AG10803 (cell line): Measurements from ENCODE around the gene PPFIBP2.
A peak's percentile ranks its signal among the peaks of the same experiment; 100 is the strongest.

Experiments
- DNase-seq: peaks from one replicate; pipeline ENCODE4 v3.0.0; 2010; ENCODE audit warnings: low read depth
- H3K4me3 ChIP-seq: 2 replicates; pipeline ENCODE4 v1.5.1; 2011; ENCODE audit warnings: mild to moderate bottlenecking, low read length, control low read depth
- CTCF ChIP-seq: conservative IDR thresholded peaks from 2 replicates; pipeline ENCODE4 v1.5.1; 2011; ENCODE audit warnings: mild to moderate bottlenecking, low read length, control low read depth, inconsistent platforms

The PPFIBP2 gene

GRCh38 chr11:7571640-7572000, 57.8 kb downstream of the PPFIBP2 start:
- H3K4me3 ChIP-seq, result no peak overlapping the region
- TF ChIP-seq CTCF, result peak; percentile 100
- peak; percentile 66 for DNase-seq

DNA sequence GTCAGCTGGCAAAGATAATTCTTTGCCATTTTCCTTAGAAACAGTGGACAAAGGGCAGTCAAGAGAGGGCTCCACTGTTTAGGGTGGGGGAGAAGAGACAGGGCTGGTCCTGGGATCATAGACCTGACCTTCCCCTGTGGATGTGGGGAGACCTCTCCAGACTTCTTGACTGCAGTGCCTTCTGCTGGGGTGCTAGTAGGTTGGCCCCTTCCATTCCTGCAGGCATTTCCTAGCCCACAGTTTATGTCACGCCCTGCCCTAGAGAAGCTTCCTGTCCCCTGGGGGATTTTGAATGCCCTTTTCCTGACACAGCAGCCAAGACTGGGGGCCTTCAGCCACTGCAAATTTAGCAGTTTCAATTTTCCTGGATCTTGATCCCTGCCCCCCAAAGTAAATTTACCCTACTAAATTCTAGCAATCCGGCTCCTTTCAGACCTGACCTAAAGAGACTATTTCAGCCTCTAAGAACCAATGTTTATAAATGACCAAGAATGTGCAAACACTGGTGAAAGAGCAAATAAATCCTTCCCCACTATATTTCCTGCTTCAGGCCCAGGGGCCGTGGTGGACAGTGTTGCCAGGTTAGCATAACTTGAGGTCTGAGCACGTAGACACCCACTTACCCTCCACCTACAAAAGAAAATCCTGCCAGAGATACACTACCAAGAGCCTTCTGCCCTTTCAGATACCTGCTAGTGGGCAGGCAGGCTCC, 58.4 kb downstream of the PPFIBP2 start:
- H3K4me3 ChIP-seq, result no peak overlapping the region
- peak; percentile 33 for DNase-seq
- no peak for TF ChIP-seq CTCF

DNA sequence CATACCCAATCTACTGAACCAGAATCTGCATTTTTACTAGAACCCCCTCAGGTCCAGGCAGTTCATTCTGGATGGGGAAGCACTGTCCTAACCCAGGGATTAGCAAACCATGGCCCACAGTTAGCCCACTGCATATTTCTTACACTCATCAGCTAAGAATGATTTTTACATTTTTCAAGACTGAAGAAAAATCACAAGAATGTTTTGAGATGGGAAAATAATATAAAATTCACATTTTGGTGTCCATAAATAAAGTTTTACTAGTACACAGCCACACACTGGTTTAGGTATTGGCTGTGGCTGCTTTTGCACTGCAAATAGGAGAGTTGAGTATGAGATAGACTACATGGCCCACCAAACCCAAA, 59.4 kb downstream of the PPFIBP2 start:
- H3K4me3 ChIP-seq, result no peak overlapping the region
- peak; percentile 74 for DNase-seq
- TF ChIP-seq CTCF, result no peak

DNA sequence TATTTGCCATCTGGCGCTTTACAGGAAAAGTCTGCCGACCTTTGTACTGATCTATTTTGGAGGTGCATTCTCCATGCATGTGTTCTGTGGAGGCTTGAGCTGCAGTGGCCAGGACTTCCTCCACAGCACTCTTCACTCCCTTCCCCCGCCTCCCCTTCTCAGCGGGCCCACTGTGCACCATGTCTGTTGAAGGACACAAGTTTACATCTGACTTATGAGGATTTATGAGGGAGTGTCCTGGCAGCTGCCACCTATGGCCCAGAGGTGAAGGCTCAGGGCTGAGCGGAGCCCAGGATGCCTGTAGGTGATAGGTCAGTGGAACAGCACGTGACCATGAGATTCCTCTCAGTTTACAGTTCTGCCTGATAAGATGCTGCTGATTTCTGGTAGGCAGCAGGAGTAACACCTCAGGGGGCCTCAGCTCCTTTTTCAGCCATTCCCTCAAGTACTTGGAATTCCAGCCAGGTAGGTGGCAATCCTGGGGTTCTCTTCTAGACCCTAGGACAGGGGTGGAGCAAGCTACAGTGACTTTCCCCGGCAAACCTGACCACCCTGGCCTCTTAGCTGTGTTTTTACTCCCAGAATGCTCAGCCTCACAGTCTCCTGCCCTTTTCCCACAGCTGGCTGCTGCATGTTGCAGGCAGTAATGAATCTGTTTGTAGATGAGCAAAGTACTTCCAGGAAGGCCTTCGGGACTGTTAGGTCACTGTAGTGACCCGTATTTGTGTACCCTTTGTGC, 59.9 kb downstream of the PPFIBP2 start:
- no peak overlapping the region for H3K4me3 ChIP-seq
- no peak for TF ChIP-seq CTCF
- no peak for DNase-seq

GRCh38 chr11:7574491-7575130, 60.8 kb downstream of the PPFIBP2 start:
- H3K4me3 ChIP-seq, result no peak overlapping the region
- DNase-seq, result no peak
- TF ChIP-seq CTCF, result no peak

DNA sequence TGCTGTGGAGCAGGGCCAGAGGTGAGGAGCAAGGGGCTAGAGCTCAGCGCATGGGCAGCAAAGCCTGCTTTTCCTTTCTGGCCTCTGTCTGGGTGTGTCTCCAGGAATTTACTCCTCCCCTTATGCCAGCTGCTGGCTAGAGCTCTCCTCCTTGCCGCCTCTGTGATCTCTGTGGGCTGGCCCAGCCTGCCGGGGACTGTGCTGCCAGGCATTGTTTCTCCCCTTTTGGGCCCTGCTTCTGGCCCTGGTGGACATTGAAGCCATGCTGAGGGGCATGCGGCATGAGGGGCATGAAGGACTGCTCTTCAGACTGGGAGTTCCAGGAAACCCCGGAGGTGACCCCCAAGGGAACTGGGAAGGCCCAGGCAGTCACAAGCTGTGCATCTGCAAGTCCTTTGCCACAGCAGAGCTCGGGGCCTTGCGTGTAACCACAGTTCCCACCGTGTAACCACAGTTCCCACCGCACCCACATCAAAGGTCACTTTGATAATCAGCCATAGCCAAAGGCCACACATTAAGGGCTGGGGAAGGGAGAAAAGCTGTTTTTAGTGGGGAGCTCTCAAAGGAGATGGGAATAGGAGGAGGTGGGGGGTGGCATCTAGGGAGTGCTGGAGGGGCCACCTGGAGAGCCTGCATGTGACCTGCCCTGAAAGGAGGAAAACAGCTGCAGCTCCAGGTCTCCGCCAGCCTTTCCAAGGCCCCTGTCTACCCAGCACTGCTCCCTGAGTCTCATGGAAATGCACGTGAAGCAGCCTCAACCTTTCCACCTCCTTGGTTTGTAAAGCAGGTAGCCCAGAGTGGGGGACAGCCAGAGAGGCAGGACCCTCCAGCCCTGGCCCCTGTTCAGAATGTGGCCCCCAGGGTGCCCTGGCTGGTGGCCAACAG, 62.3 kb downstream of the PPFIBP2 start:
- DNase-seq, result peak; percentile 52
- H3K4me3 ChIP-seq, result no peak overlapping the region
- TF ChIP-seq CTCF, result no peak
